ENCODE results near the gene RNF115.

GRCh38 chr1:145778146-145778540 is 45.8 kb downstream of the RNF115 start:
- TF ChIP-seq CTCF (IDR thresholded peaks at IDR 0.05; ENCODE audit: low read depth, low read length, poor library complexity, severe bottlenecking) (no peak), EZH2phosphoT487 (IDR thresholded peaks at IDR 0.05; ENCODE audit: borderline replicate concordance, low read length) (no peak)

Measured in DOHH2 (cell line).